HG03378 (cell line): ENCODE measurements around the gene NDP.

Source experiments
- ATAC-seq: cut with Tn5 transposase; IDR thresholded peaks from one replicate; pipeline ENCODE4 v1.9.1; 2021; ENCODE audit warnings: mild to moderate bottlenecking, moderate library complexity; ENCODE audit not compliant: unreplicated experiment

Gene NDP

GRCh38 chrX:43973249-43974099, at the start of gene NDP:
TSS of gene NDP (minus strand) at chrX:43973390. CDS start at chrX:43958645, 14,745 bp downstream.
- no peak for ATAC-seq

GRCh38 chrX:44022964-44023363, 49.8 kb upstream of the NDP start:
- no peak for ATAC-seq

- no peak for ATAC-seq
Observed at GRCh38 chrX:44020693-44021092, 47.5 kb upstream of the NDP start.

GRCh38 chrX:44019911-44020310, 46.7 kb upstream of the NDP start:
- no peak for ATAC-seq

GRCh38 chrX:44017676-44018075, 44.5 kb upstream of the NDP start:
- no peak for ATAC-seq

GRCh38 chrX:44016906-44017305, 43.7 kb upstream of the NDP start:
- no peak for ATAC-seq

- no peak for ATAC-seq
Observed at GRCh38 chrX:44012484-44013096, 39.4 kb upstream of the NDP start.

GRCh38 chrX:44011506-44011905, 38.3 kb upstream of the NDP start:
- ATAC-seq: no peak

GRCh38 chrX:44010626-44011025, 37.4 kb upstream of the NDP start:
- ATAC-seq: no peak

GRCh38 chrX:44006081-44006480, 32.9 kb upstream of the NDP start:
- ATAC-seq: no peak

GRCh38 chrX:44003975-44004374, 30.8 kb upstream of the NDP start:
- ATAC-seq: no peak

GRCh38 chrX:44002567-44002966, 29.4 kb upstream of the NDP start:
- ATAC-seq: no peak

GRCh38 chrX:43998374-43998773, 25.2 kb upstream of the NDP start:
- ATAC-seq: no peak

GRCh38 chrX:43996491-43996890, 23.3 kb upstream of the NDP start:
- no peak for ATAC-seq

- no peak for ATAC-seq
Observed at GRCh38 chrX:43986083-43986482, 12.9 kb upstream of the NDP start.

GRCh38 chrX:43985511-43985910, 12.3 kb upstream of the NDP start:
- ATAC-seq: no peak

GRCh38 chrX:43978226-43978625, 5.0 kb upstream of the NDP start:
- ATAC-seq: no peak

GRCh38 chrX:43976205-43976604, 3.0 kb upstream of the NDP start:
- no peak for ATAC-seq

GRCh38 chrX:43975796-43976195, 2.6 kb upstream of the NDP start:
- ATAC-seq: no peak

GRCh38 chrX:43974741-43975465, 1.7 kb upstream of the NDP start:
- ATAC-seq: no peak

- no peak for ATAC-seq
Observed at GRCh38 chrX:43974100-43974475, 898 bp upstream of the NDP start.
